ENCODE measurements around the gene MAPKAPK5.

Gene MAPKAPK5

DNA sequence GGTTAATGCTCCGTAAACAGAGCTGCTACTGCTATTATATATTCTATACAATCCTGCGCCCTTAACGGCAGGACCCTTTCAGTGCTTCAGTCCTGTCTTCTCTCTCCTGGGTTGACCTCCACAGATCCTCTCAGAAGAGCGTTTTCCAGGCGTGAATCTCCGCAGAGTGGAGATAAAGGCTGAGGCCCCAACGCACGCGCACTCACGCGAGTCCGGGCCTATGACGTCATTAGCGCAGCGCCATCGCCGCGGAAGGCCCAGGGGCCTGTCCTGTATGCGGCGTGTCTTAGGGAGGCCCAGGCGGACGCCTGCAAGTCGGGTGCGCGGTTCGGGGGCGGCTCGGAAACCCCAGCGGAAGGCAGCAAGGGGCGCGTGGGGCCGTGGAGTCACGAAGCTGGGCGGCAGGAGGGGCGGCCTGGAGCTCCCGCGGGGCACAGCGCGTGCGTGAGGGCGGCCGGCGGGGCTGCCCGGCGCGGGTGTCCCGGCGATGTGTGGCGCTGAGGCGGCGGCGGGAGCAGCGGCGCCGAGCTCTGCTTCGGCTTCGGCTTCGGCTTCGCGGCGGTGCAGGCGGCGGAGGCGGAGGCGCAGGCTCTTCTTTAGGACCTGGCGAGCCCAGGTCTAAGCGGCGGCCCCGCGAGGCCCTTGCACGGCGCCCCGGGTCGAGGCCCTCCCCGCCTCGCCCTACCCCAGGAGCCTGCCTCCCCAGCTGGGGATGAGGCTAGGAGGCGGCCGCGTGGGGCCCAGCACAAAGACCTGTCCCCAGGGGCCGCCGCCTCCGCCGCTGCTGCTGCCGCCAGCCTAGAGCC lies at the start of gene MAPKAPK5:
Gene MAPKAPK5 (plus strand): TSS at position 479 of the 806 bp plus-strand sequence. CDS start 506 bp downstream, outside the sequence.
- Mint-ChIP-seq H3K27me3 (ENCODE audit: low read depth) (no peaks in the 10 kb centered on the region), H3K4me1 (peaks cover 38% of the 10 kb centered on the region), H3K4me3 (peak within 1 kb of the TSS; percentile 99 to 100 (median 100)), H3K27ac (peak within 1 kb of the TSS; percentile 99 to 100 (median 100)), H3K9me3 (no peaks in the 10 kb centered on the region), H3K36me3 (ENCODE audit: low read depth) (peaks cover 52% of the 10 kb centered on the region)
- no peak for TF ChIP-seq CTCF (IDR thresholded peaks at IDR 0.05; ENCODE audit: unreplicated experiment in 3 of 3)

GRCh38 chr12:111792856-111793235 lies 49.2 kb upstream of the MAPKAPK5 start:
- H3K27ac Mint-ChIP-seq = no peak overlapping the region
- no peak for TF ChIP-seq CTCF (IDR thresholded peaks at IDR 0.05; ENCODE audit: unreplicated experiment in 3 of 3)

GRCh38 chr12:111798182-111798581 lies 43.8 kb upstream of the MAPKAPK5 start:
- Mint-ChIP-seq H3K27me3 (ENCODE audit: low read depth) (no peaks in the 10 kb centered on the region), H3K36me3 (ENCODE audit: low read depth) (peaks cover 55% of the 10 kb centered on the region), H3K9me3 (no peaks in the 10 kb centered on the region), H3K27ac (no peak overlapping the region), H3K4me3 (no peak overlapping the region), H3K4me1 (no peaks in the 10 kb centered on the region)
- no peak for TF ChIP-seq CTCF (IDR thresholded peaks at IDR 0.05; ENCODE audit: unreplicated experiment in 3 of 3)

More at GRCh38 chr12:111792856-111793235, 49.2 kb upstream of the MAPKAPK5 start:
- H3K27me3 Mint-ChIP-seq (ENCODE audit: low read depth) = no peaks in the 10 kb centered on the region
- no peaks in the 10 kb centered on the region for H3K9me3 Mint-ChIP-seq
- H3K4me3 Mint-ChIP-seq = no peak overlapping the region
- H3K36me3 Mint-ChIP-seq (ENCODE audit: low read depth) = peaks cover 39% of the 10 kb centered on the region
- no peaks in the 10 kb centered on the region for H3K4me1 Mint-ChIP-seq

DNA sequence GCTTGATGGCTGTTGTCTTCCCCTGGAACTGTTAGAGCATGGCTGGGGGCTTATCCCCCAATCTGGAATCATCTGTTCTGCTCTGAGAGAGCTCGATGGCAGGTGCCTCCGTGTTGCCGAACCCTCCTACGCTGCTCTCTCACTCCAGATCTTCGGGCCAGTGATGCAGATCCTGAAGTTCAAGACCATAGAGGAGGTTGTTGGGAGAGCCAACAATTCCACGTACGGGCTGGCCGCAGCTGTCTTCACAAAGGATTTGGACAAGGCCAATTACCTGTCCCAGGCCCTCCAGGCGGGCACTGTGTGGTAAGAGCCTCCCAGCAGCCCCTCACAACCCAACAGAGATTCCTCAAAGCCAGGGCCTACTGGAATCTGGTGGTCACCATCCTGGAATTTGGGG lies 42.3 kb upstream of the MAPKAPK5 start:
- no peak for TF ChIP-seq CTCF (IDR thresholded peaks at IDR 0.05; ENCODE audit: unreplicated experiment in 3 of 3)
- Mint-ChIP-seq H3K36me3 (ENCODE audit: low read depth) (peaks cover 45% of the 10 kb centered on the region), H3K9me3 (no peaks in the 10 kb centered on the region), H3K4me1 (no peaks in the 10 kb centered on the region), H3K27me3 (ENCODE audit: low read depth) (no peaks in the 10 kb centered on the region), H3K27ac (no peak overlapping the region), H3K4me3 (no peak overlapping the region)

- H3K27me3 Mint-ChIP-seq (ENCODE audit: low read depth) = no peaks in the 10 kb centered on the region
- no peak for TF ChIP-seq CTCF (IDR thresholded peaks at IDR 0.05; ENCODE audit: unreplicated experiment in 3 of 3)
- peaks cover 39% of the 10 kb centered on the region for H3K36me3 Mint-ChIP-seq (ENCODE audit: low read depth)
- H3K4me3 Mint-ChIP-seq = no peak overlapping the region
- no peaks in the 10 kb centered on the region for H3K4me1 Mint-ChIP-seq
- no peaks in the 10 kb centered on the region for H3K9me3 Mint-ChIP-seq
- H3K27ac Mint-ChIP-seq = no peak overlapping the region
Observed at GRCh38 chr12:111803038-111803626, 38.9 kb upstream of the MAPKAPK5 start.

Data from nephron (organoid).